WTC11 (cell line): Measurements from ENCODE around the gene LETM1.

Experiments used
- ATF2 ChIP-seq: sonication (generic); formaldehyde crosslinking; IDR thresholded peaks from 2 replicates; pipeline ENCODE4 v1.8.1; 2022; ENCODE audit warnings: low read depth, missing genetic modification reagents, borderline replicate concordance
- ATF3 ChIP-seq: sonication (generic); formaldehyde crosslinking; conservative IDR thresholded peaks from 2 replicates; pipeline ENCODE4 v1.8.1; 2022; ENCODE audit warnings: mild to moderate bottlenecking, missing genetic modification reagents
- CTCF ChIP-seq: fragments of 200-600 bp; IDR thresholded peaks from 2 replicates; pipeline ENCODE4 v1.8.0; 2022; ENCODE audit warnings: antibody characterized with exemption
- E2F1 ChIP-seq: sonication (generic); formaldehyde crosslinking; IDR thresholded peaks from 2 replicates; pipeline ENCODE4 v1.8.0; 2022; ENCODE audit warnings: mild to moderate bottlenecking, missing genetic modification reagents
- GABPB1 ChIP-seq: sonication (generic); formaldehyde crosslinking; IDR thresholded peaks from 2 replicates; pipeline ENCODE4 v1.8.1; 2023; ENCODE audit warnings: mild to moderate bottlenecking, missing genetic modification reagents
- USF2 ChIP-seq: sonication (generic); formaldehyde crosslinking; IDR thresholded peaks from 2 replicates; pipeline ENCODE4 v1.8.1; 2023; ENCODE audit warnings: mild to moderate bottlenecking, missing genetic modification reagents, moderate library complexity
- ZSCAN18 ChIP-seq: fragments of 250-450 bp; sonication (Bioruptor Pico); IDR thresholded peaks from 2 replicates; pipeline ENCODE4 v2.1.2; 2022; ENCODE audit warnings: mild to moderate bottlenecking, moderate library complexity

- TF ChIP-seq ATF3: no peak
- no peak for TF ChIP-seq CTCF
- TF ChIP-seq USF2 (CRISPR knock-in tag): no peak
- no peak for TF ChIP-seq ATF2 (CRISPR knock-in tag)
- TF ChIP-seq GABPB1: peak; percentile 67
- TF ChIP-seq ZSCAN18: no peak
- TF ChIP-seq E2F1: no peak
Measured at GRCh38 chr4:1776521-1777161, 79.3 kb downstream of the LETM1 start.
